ENCODE results near the gene ASF1B. TPM values are rescaled to one million over a fixed set of nuclear protein-coding genes. Genes with fewer than 3 reads are reported as not detected.

Gene ASF1B
- total RNA-seq, 1 experiment from 2014 or later: 54.6 TPM

- intact Hi-C loops (cut with micrococcal nuclease; ENCODE audit: unreplicated experiment): no loop called here
- TF ChIP-seq EZH2 (IDR thresholded peaks at IDR 0.05; ENCODE audit: borderline replicate concordance, low read depth, low read length, poor library complexity, severe bottlenecking) (no peak), CTCF (conservative IDR thresholded peaks at IDR 0.05; ENCODE audit: low read depth, low read length) (no peak)
- peaks cover 4% of the 10 kb centered on the region for H3K4me1 ChIP-seq (ENCODE audit: insufficient read depth, low read length, poor library complexity, severe bottlenecking)
- H3K9me3 ChIP-seq (ENCODE audit: low read depth, low read length, poor library complexity, severe bottlenecking): no peaks in the 10 kb centered on the region
- H3K36me3 ChIP-seq (ENCODE audit: insufficient read depth, low read length, poor library complexity, severe bottlenecking): peaks cover 57% of the 10 kb centered on the region
- no peak for DNase-seq (ENCODE audit: low spot score)
- no peak overlapping the region for H3K4me3 ChIP-seq (ENCODE audit: low read depth, low read length, poor library complexity, severe bottlenecking)
- no peak overlapping the region for H3K27ac ChIP-seq (ENCODE audit: low read depth, low read length, poor library complexity, severe bottlenecking)
- POLR2A ChIA-PET (ENCODE audit: low non-redundant PET): no interaction called here
- no peaks in the 10 kb centered on the region for H3K27me3 ChIP-seq (replicated peaks; ENCODE audit: insufficient read depth, low read depth, low read length, poor library complexity)
- BruUV-seq (replicated peaks): no TSS peak
- CTCF ChIA-PET: interaction anchor here (0.6 kb wide), 1 partner anchor 9 kb away, joined by 3 read pairs; no protein-coding TSS in a partner anchor
Measured at GRCh38 chr19:14156971-14157717, 20.8 kb upstream of the ASF1B start.

GRCh38 chr19:14156122-14156521 is 19.7 kb upstream of the ASF1B start:
- Histone ChIP-seq H3K4me1 (ENCODE audit: insufficient read depth, low read length, poor library complexity, severe bottlenecking) (no peaks in the 10 kb centered on the region), H3K4me3 (ENCODE audit: low read depth, low read length, poor library complexity, severe bottlenecking) (no peak overlapping the region), H3K27ac (ENCODE audit: low read depth, low read length, poor library complexity, severe bottlenecking) (no peak overlapping the region), H3K9me3 (ENCODE audit: low read depth, low read length, poor library complexity, severe bottlenecking) (no peaks in the 10 kb centered on the region), H3K36me3 (ENCODE audit: insufficient read depth, low read length, poor library complexity, severe bottlenecking) (peaks cover 55% of the 10 kb centered on the region), H3K27me3 (replicated peaks; ENCODE audit: insufficient read depth, low read depth, low read length, poor library complexity) (no peaks in the 10 kb centered on the region)
- DNase-seq (ENCODE audit: low spot score): no peak
- intact Hi-C loops (cut with micrococcal nuclease; ENCODE audit: unreplicated experiment): no loop called here
- POLR2A ChIA-PET (ENCODE audit: low non-redundant PET): no interaction called here
- no peak for TF ChIP-seq CTCF (conservative IDR thresholded peaks at IDR 0.05; ENCODE audit: low read depth, low read length)
- no peak for TF ChIP-seq EZH2 (IDR thresholded peaks at IDR 0.05; ENCODE audit: borderline replicate concordance, low read depth, low read length, poor library complexity, severe bottlenecking)
- BruUV-seq (replicated peaks): no TSS peak
- CTCF ChIA-PET: no interaction called here

GRCh38 chr19:14155371-14155770 is 19.0 kb upstream of the ASF1B start:
- TF ChIP-seq CTCF (conservative IDR thresholded peaks at IDR 0.05; ENCODE audit: low read depth, low read length): no peak
- TF ChIP-seq EZH2 (IDR thresholded peaks at IDR 0.05; ENCODE audit: borderline replicate concordance, low read depth, low read length, poor library complexity, severe bottlenecking): no peak
- peaks cover 55% of the 10 kb centered on the region for H3K36me3 ChIP-seq (ENCODE audit: insufficient read depth, low read length, poor library complexity, severe bottlenecking)
- ChIA-PET CTCF (no interaction called here), POLR2A (ENCODE audit: low non-redundant PET) (no interaction called here)
- no peak overlapping the region for H3K4me3 ChIP-seq (ENCODE audit: low read depth, low read length, poor library complexity, severe bottlenecking)
- peaks cover 4% of the 10 kb centered on the region for H3K4me1 ChIP-seq (ENCODE audit: insufficient read depth, low read length, poor library complexity, severe bottlenecking)
- intact Hi-C loops (cut with micrococcal nuclease; ENCODE audit: unreplicated experiment): no loop called here
- no peak overlapping the region for H3K27ac ChIP-seq (ENCODE audit: low read depth, low read length, poor library complexity, severe bottlenecking)
- no peaks in the 10 kb centered on the region for H3K27me3 ChIP-seq (replicated peaks; ENCODE audit: insufficient read depth, low read depth, low read length, poor library complexity)
- BruUV-seq (replicated peaks): no TSS peak
- H3K9me3 ChIP-seq (ENCODE audit: low read depth, low read length, poor library complexity, severe bottlenecking): no peaks in the 10 kb centered on the region
- DNase-seq (ENCODE audit: low spot score): no peak
